Tibial nerve (tissue), 4 donors: ENCODE data around the gene ALLC.

Experiments used
- CTCF ChIP-seq, 5 experiments: fragments of 200-600 bp in 3 of 5; fragments of 450-650 bp in 2 of 5; sonication (generic) in 3 of 5; IDR thresholded peaks; one replicate each; pipeline ENCODE4 v1.5.1; 2016 to 2019; ENCODE audit warnings: antibody characterized with exemption in 5 of 5, mild to moderate bottlenecking in 3 of 5, moderate library complexity in 2 of 5
- EP300 ChIP-seq, 2 donors: sonication (generic); formaldehyde crosslinking; IDR thresholded peaks; one replicate each; pipeline ENCODE4 v1.6.1; 2017; ENCODE audit warnings: antibody characterized with exemption in 2 of 2, mild to moderate bottlenecking in 1 of 2

- no peak for TF ChIP-seq CTCF (IDR thresholded peaks at IDR 0.05)
- no peak for TF ChIP-seq EP300 (IDR thresholded peaks at IDR 0.05)
Observed at GRCh38 chr2:3647246-3647645, 10.8 kb upstream of the ALLC start.
